Measurements from ENCODE around the gene SYT10.
"Not testable (repeated sequence)": the region's sequence is repeated elsewhere in the genome, so short reads cannot be mapped to it uniquely, and the experiment has no call there.

The SYT10 gene

DNA sequence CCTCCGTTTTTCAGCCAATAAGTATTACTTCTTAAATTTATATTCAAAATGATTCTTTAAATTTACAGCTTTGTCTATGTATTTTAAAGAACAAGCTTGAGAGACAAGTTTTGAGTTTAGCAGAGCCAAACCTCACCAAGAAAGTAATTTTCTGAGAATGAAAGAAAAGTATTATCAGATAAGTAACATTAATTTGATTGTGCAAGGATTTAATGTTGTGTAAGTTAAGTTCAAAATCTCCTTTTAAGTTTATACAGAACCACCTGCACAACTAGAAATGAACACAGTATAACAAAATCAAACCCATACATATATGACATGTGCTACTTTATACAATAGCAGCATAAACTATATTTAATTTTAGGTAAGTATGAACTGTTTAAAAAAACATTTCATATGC, 63.5 kb downstream of the SYT10 start:
- TF ChIP-seq CTCF (IDR thresholded peaks at IDR 0.05; ENCODE audit: low read length, missing control alignments): no peak
- no peak overlapping the region for H3K4me3 ChIP-seq (replicated peaks; ENCODE audit: low read depth, low read length)
- DNase-seq (ENCODE audit: low read depth): no peak

- no peak for DNase-seq (ENCODE audit: low read depth)
- TF ChIP-seq CTCF (IDR thresholded peaks at IDR 0.05; ENCODE audit: low read length, missing control alignments): no peak
- H3K4me3 ChIP-seq (replicated peaks; ENCODE audit: low read depth, low read length): no peak overlapping the region
These were observed 69.3 kb downstream of the SYT10 start for GRCh38 chr12:33370318-33370717.

DNA sequence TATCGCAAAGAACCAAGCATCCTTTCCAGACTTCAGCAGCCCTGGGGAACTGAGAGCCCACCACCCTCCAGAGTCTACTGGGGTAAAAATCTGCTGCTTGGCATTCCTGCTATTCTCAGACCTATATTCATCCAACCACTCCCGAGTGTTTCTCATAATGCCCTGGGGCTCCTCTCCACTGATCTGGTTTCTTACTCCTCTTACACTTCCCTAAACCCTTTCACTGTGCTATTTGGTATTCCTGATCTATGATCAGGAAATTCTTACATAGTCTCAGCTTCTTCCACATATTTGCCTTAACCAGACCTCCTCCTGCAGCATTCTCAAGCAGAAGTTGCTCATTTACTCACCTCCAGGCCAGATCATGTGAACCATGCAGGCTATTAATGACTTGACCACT, 82.4 kb downstream of the SYT10 start:
- no peak for TF ChIP-seq CTCF (IDR thresholded peaks at IDR 0.05; ENCODE audit: low read length, missing control alignments)
- no peak overlapping the region for H3K4me3 ChIP-seq (replicated peaks; ENCODE audit: low read depth, low read length)
- DNase-seq (ENCODE audit: low read depth): no peak

GRCh38 chr12:33349791-33350190, 89.8 kb downstream of the SYT10 start:
- no peak for TF ChIP-seq CTCF (IDR thresholded peaks at IDR 0.05; ENCODE audit: low read length, missing control alignments)
- H3K4me3 ChIP-seq (replicated peaks; ENCODE audit: low read depth, low read length): no peak overlapping the region
- DNase-seq (ENCODE audit: low read depth): no peak

GRCh38 chr12:33331961-33332398, 107.6 kb downstream of the SYT10 start:
- not testable (repeated sequence) for H3K4me3 ChIP-seq (replicated peaks; ENCODE audit: low read depth, low read length); DNase-seq (ENCODE audit: low read depth)

DNA sequence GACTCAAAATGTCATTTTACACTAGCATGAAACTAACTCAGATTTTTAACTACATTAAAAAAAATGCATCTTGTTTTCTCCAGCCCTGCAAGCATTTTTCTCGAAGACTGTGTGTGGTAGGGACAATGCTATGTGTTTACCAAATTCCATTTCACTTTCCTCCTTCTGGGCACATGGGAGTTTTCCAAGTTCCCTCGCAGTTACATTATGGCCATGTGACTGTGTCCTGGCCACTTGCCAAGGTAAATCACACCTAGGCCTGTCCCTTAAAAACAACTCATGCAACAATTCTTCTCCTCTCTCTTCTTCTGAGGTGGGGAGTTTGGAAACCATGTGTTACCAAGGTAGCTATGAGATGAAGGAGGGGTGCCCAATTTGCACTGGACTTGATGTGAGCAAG, 108.7 kb downstream of the SYT10 start:
- no peak for TF ChIP-seq CTCF (IDR thresholded peaks at IDR 0.05; ENCODE audit: low read length, missing control alignments)
- H3K4me3 ChIP-seq (replicated peaks; ENCODE audit: low read depth, low read length): no peak overlapping the region
- DNase-seq (ENCODE audit: low read depth): no peak
